Activated CD8-positive, alpha-beta memory T cell treated with anti-CD3 and anti-CD28 coated beads, Interleukin-2, amount 10 ng/mL, durations not matched to agents 7 days and 5 days (primary cell): ENCODE measurements around the gene HSDL2. TPM values are rescaled to one million over a fixed set of nuclear protein-coding genes. Genes with fewer than 3 reads are reported as not detected.

Experiments used
- ATAC-seq: fragments of 150-1000 bp; cut with Tn5 transposase; one replicate; pipeline ENCODE4 v1.10.0; 2021; ENCODE audit warnings: moderate library complexity
- CTCF ChIA-PET: fragments of 350-600 bp; sonication (Branson Sonifier 250); formaldehyde crosslinking; loops from one replicate; lab custom pipeline; 2021; ENCODE audit warnings: antibody characterized with exemption; lab: Charles Lee
- DNase-seq: peaks from one replicate; pipeline ENCODE4 v3.0.0-alpha.2; 2020
- H3K27ac Mint-ChIP-seq: one replicate; pipeline ENCODE4 v1.8.0; 2021; ENCODE audit warnings: mild to moderate bottlenecking, mixed read lengths
- H3K27me3 Mint-ChIP-seq: one replicate; pipeline ENCODE4 v1.8.0; 2021; ENCODE audit warnings: mixed read lengths
- H3K36me3 Mint-ChIP-seq: one replicate; pipeline ENCODE4 v1.8.0; 2021; ENCODE audit warnings: mild to moderate bottlenecking, mixed read lengths
- H3K4me1 Mint-ChIP-seq: one replicate; pipeline ENCODE4 v1.8.0; 2021; ENCODE audit warnings: mixed read lengths
- H3K4me3 Mint-ChIP-seq: one replicate; pipeline ENCODE4 v1.8.0; 2021; ENCODE audit warnings: mild to moderate bottlenecking, moderate library complexity, mixed read lengths
- H3K9me3 Mint-ChIP-seq: one replicate; pipeline ENCODE4 v1.8.0; 2022; ENCODE audit warnings: low read depth, mixed read lengths
- total RNA-seq, 2 experiments: library from RNA; stranded (reverse); gene quantifications; one replicate each; pipeline ENCODE4 v1.2.3, GENCODE V29; 2021

Gene HSDL2
- total RNA-seq, 2 experiments from 2014 or later = 18.2 to 19.3 TPM

DNA sequence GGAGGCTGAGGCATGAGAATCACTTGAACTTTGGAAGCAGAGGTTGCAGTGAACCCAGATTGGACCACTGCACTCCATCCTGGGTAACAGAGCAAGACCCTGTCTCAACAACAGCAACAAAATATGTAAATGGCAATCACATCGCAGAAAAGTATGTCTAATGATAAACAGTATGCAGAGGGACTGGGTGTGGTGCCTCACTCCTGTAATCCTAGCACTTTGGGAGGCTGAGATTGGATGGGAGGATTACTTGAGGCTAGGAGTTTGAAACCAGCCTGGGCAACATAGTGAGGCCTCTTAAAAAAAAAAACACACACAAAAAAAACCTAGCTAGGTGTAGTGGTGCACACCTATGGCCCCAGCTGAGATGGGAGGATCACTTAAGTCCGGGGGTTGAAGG is 40.3 kb downstream of the HSDL2 start:
- DNase-seq (no peak), ATAC-seq (no peak)
- H3K27ac Mint-ChIP-seq = no peak overlapping the region

GRCh38 chr9:112421771-112422222 is 41.9 kb downstream of the HSDL2 start:
- DNase-seq (no peak), ATAC-seq (no peak)
- Mint-ChIP-seq H3K9me3 (no peaks in the 10 kb centered on the region), H3K27ac (no peak overlapping the region), H3K4me3 (no peak overlapping the region), H3K36me3 (peaks cover 6% of the 10 kb centered on the region), H3K27me3 (no peaks in the 10 kb centered on the region), H3K4me1 (peaks cover 5% of the 10 kb centered on the region)
- CTCF ChIA-PET = no interaction called here

More for the DNA sequence above, 40.3 kb downstream of the HSDL2 start:
- Mint-ChIP-seq H3K27me3 (no peaks in the 10 kb centered on the region), H3K4me1 (peaks cover 5% of the 10 kb centered on the region), H3K4me3 (no peak overlapping the region), H3K36me3 (peaks cover 6% of the 10 kb centered on the region), H3K9me3 (no peaks in the 10 kb centered on the region)
- CTCF ChIA-PET = no interaction called here

DNA sequence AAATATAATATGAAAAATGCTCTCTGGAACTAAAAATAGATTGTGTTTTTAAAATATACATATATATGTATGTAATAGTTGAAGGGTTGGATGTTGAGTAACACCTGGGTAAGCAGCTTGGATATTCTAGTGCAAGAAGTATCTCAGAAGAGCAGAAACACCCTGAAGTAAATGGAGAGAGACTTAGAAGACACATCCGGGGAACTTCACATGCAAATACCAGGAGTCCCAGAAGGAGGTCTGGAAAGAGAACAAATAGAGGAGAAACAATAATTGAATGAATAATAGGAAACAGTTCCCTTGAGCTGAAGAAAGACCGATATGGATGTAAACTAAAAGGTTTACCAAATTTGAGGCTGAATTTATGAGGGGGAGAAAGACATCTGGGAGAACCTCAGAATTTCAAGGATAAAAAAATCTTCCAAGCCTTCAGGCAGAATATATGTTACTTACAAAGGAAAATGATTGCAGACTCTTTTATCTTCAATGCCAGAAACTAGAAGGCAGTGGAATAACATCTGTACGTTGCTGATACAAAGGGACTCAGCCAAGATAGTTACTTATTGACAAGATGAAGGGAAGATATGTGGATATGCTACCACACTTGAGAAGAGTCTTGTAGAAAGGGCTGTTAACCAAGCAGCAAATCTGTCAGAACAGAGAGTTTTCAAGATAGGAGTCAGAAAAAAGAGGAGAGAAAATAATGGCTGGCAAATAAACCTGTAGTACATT is 42.7 kb downstream of the HSDL2 start:
- Mint-ChIP-seq H3K4me1 (peaks cover 5% of the 10 kb centered on the region), H3K9me3 (no peaks in the 10 kb centered on the region), H3K4me3 (no peak overlapping the region), H3K27ac (no peak overlapping the region), H3K36me3 (peaks cover 6% of the 10 kb centered on the region), H3K27me3 (no peaks in the 10 kb centered on the region)
- DNase-seq (no peak), ATAC-seq (no peak)
- CTCF ChIA-PET = no interaction called here

GRCh38 chr9:112430006-112430522 is 50.2 kb downstream of the HSDL2 start:
- no peak for DNase-seq
- no peaks in the 10 kb centered on the region for H3K4me1 Mint-ChIP-seq
- CTCF ChIA-PET = no interaction called here
- H3K27me3 Mint-ChIP-seq = no peaks in the 10 kb centered on the region
- peaks cover 7% of the 10 kb centered on the region for H3K36me3 Mint-ChIP-seq
- ATAC-seq = no peak
- H3K27ac Mint-ChIP-seq = no peak overlapping the region
- no peaks in the 10 kb centered on the region for H3K9me3 Mint-ChIP-seq
- no peak overlapping the region for H3K4me3 Mint-ChIP-seq

DNA sequence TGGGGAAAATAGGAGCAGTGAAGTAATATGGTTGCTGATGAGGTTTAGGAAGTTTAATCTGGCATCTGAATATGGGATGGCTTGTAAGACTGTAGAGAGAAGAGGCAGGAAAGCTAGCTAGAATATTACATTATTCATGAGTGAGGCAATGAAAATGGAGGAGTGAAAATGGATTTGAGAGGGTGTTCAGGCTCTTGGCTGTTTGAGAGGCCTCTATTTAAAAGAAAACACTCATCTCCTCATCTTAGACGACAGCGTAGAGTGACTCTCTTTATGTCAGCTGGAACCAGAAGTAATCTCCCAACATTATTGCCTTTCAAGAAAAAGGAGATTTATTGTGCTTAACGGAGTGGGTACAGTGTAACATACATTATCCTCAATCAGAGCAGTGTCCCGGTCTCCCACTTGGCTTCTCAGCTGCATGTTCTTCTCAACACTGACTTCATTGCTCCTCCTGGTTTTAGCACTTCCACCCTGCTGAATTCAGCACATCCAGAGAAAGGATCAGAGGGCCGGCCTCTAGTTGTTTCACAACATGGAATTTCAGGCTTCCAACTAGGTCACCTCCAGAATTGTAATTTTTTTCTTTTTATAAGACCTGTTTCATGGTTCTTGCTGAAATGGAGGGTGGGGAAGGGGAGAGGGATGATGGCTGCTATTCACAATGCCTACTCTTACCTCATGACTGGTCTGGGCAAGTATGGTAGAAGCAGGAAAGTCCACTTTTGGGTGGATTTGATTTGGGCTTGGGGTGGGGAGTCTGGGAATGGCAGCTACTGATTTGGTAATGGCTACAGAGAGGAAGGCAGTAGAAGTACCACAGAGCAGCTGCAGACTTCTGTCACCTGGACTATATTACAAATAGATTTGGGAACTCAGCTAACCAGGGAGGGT is 53.8 kb downstream of the HSDL2 start:
- Mint-ChIP-seq H3K36me3 (peaks cover 7% of the 10 kb centered on the region), H3K27me3 (no peaks in the 10 kb centered on the region), H3K9me3 (no peaks in the 10 kb centered on the region), H3K27ac (no peak overlapping the region), H3K4me3 (no peak overlapping the region), H3K4me1 (no peaks in the 10 kb centered on the region)
- DNase-seq (no peak), ATAC-seq (no peak)
- CTCF ChIA-PET = no interaction called here

DNA sequence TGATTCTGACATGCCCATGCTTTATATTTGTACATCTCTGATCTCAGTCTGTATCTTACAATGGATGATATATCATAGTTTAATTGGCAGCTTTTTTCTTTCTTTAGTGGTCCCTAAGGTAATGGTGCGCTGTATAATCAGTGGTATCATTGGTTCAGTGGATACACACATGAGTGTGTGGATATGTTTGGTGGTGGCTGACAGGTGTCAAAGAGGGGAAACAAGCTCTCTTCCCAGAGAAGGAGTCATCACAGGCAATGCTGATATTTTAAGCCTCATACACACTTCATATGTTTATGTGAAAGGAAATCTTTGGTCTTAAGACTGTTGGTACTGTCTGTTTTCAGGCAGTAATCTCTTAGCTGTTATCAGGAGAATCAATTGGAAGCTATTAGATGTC is 54.6 kb downstream of the HSDL2 start:
- H3K27ac Mint-ChIP-seq = no peak overlapping the region
- no peaks in the 10 kb centered on the region for H3K27me3 Mint-ChIP-seq
- CTCF ChIA-PET = interaction anchor here (0.9 kb wide), 1 partner anchor 8 kb away, joined by 3 read pairs; no protein-coding TSS in a partner anchor

GRCh38 chr9:112437406-112437805 is 57.5 kb downstream of the HSDL2 start:
- H3K27me3 Mint-ChIP-seq = no peaks in the 10 kb centered on the region
- H3K4me3 Mint-ChIP-seq = no peak overlapping the region
- ATAC-seq (no peak), DNase-seq (no peak)
- H3K9me3 Mint-ChIP-seq = no peaks in the 10 kb centered on the region
- H3K4me1 Mint-ChIP-seq = no peaks in the 10 kb centered on the region
- H3K27ac Mint-ChIP-seq = no peak overlapping the region
- CTCF ChIA-PET = interaction anchor here (0.8 kb wide), 1 partner anchor 355 kb away, joined by 3 read pairs; no protein-coding TSS in a partner anchor
- peaks cover 7% of the 10 kb centered on the region for H3K36me3 Mint-ChIP-seq

More for the DNA sequence above, 54.6 kb downstream of the HSDL2 start:
- Mint-ChIP-seq H3K36me3 (peaks cover 7% of the 10 kb centered on the region), H3K9me3 (no peaks in the 10 kb centered on the region), H3K4me3 (no peak overlapping the region), H3K4me1 (no peaks in the 10 kb centered on the region)
- no peak for DNase-seq
- ATAC-seq = no peak

DNA sequence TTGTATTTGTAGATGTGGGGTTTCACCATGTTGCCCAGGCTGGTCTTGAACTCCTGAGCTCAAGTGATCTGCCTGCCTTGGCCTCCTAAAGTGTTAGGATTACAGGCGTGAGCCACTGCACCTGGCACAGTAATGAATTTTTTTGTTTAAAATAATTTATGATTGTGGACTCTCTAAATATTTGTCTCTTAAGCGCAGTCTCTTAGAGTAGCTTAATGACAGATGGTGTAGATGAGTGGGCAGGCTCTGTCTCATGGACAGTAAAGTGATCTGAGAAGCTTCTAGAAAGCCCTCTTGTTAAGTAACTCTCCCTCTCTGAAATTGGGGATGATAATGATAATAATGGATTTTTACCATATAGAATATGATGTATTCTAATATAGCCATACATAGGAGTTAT is 59.3 kb downstream of the HSDL2 start:
- Mint-ChIP-seq H3K9me3 (no peaks in the 10 kb centered on the region), H3K4me3 (no peak overlapping the region)
- CTCF ChIA-PET = interaction anchor here (0.6 to 1.0 kb wide), 2 partner anchors 9 to 354 kb away, joined by 3 to 4 read pairs; no protein-coding TSS in a partner anchor

DNA sequence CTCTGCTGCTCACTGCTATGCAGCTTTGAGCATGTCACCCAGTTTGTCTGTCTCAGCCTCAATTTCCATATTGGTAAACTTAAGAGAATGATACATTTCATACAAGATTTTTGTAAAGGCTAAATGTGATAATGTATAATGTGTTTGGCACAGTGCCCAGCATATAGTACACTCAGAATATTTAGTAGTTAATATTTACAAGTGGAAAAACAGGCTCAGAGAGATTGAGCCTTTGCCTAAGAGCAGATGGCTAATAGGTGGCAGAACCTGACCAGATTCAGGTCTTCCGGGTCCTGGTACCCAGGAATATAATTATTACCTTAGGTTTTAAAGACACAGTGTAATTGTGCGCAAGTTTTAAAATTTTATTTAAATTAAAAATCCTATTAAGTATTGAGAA is 59.9 kb downstream of the HSDL2 start:
- CTCF ChIA-PET = interaction anchor here (0.6 kb wide), 1 partner anchor 9 kb away, joined by 4 read pairs; no protein-coding TSS in a partner anchor
- no peak for ATAC-seq

More for the DNA sequence above, 59.3 kb downstream of the HSDL2 start:
- DNase-seq (no peak), ATAC-seq (no peak)
- H3K36me3 Mint-ChIP-seq = peaks cover 4% of the 10 kb centered on the region
- no peaks in the 10 kb centered on the region for H3K4me1 Mint-ChIP-seq
- no peak overlapping the region for H3K27ac Mint-ChIP-seq
- no peaks in the 10 kb centered on the region for H3K27me3 Mint-ChIP-seq

GRCh38 chr9:112443200-112443599 is 63.3 kb downstream of the HSDL2 start:
- CTCF ChIA-PET = interaction anchor here (0.6 to 4.4 kb wide), 12 partner anchors 8 to 1096 kb away, joined by 3 to 25 read pairs (median 4); partner anchors contain the start of genes INIP and KIAA1958
- H3K36me3 Mint-ChIP-seq = peaks cover 4% of the 10 kb centered on the region
- peak; percentile 68 for ATAC-seq
- H3K27me3 Mint-ChIP-seq = no peaks in the 10 kb centered on the region
- H3K4me3 Mint-ChIP-seq = no peak overlapping the region
- H3K9me3 Mint-ChIP-seq = no peaks in the 10 kb centered on the region
- peaks cover 2% of the 10 kb centered on the region for H3K4me1 Mint-ChIP-seq
- no peak for DNase-seq
- no peak overlapping the region for H3K27ac Mint-ChIP-seq

More for the DNA sequence above, 59.9 kb downstream of the HSDL2 start:
- H3K4me3 Mint-ChIP-seq = no peak overlapping the region
- no peaks in the 10 kb centered on the region for H3K4me1 Mint-ChIP-seq
- H3K9me3 Mint-ChIP-seq = no peaks in the 10 kb centered on the region
- H3K36me3 Mint-ChIP-seq = peaks cover 4% of the 10 kb centered on the region
- no peak for DNase-seq
- H3K27ac Mint-ChIP-seq = no peak overlapping the region
- no peaks in the 10 kb centered on the region for H3K27me3 Mint-ChIP-seq

- DNase-seq (no peak), ATAC-seq (no peak)
- H3K27me3 Mint-ChIP-seq = no peaks in the 10 kb centered on the region
- H3K27ac Mint-ChIP-seq = no peak overlapping the region
- H3K4me1 Mint-ChIP-seq = peaks cover 2% of the 10 kb centered on the region
- H3K9me3 Mint-ChIP-seq = no peaks in the 10 kb centered on the region
- peaks cover 4% of the 10 kb centered on the region for H3K36me3 Mint-ChIP-seq
- CTCF ChIA-PET = interaction anchor here (0.6 to 4.4 kb wide), 14 partner anchors 9 to 1097 kb away, joined by 3 to 25 read pairs (median 3); partner anchors contain the start of genes HSDL2, INIP and KIAA1958
- no peak overlapping the region for H3K4me3 Mint-ChIP-seq
Measured at GRCh38 chr9:112443636-112444035, 63.7 kb downstream of the HSDL2 start.

DNA sequence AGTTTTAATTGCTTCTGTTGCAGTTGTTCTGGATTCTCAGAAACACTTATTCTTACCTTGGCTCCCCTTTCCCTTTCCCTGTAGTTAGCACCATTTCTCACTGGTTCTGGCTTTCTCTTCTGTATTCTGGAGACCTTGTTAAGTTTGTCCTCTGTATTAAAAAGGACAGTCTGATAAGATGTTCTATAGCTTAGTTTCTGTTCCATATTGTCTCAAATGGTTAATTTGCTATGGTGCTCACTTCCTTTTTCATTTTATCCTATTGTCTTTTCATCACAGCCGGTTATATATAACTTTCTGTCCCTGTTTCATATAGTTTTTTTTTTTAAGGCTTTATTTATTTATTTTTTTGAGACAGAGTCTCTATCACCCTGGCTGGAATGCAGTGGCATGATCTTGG is 65.3 kb downstream of the HSDL2 start:
- Mint-ChIP-seq H3K36me3 (peaks cover 4% of the 10 kb centered on the region), H3K4me3 (no peak overlapping the region), H3K27me3 (no peaks in the 10 kb centered on the region), H3K27ac (no peak overlapping the region), H3K4me1 (peaks cover 2% of the 10 kb centered on the region), H3K9me3 (no peaks in the 10 kb centered on the region)
- CTCF ChIA-PET = interaction anchor here (0.6 to 4.4 kb wide), 5 partner anchors 40 to 348 kb away, joined by 3 to 25 read pairs (median 4); partner anchors contain the start of gene INIP
- ATAC-seq = no peak
- DNase-seq = no peak

DNA sequence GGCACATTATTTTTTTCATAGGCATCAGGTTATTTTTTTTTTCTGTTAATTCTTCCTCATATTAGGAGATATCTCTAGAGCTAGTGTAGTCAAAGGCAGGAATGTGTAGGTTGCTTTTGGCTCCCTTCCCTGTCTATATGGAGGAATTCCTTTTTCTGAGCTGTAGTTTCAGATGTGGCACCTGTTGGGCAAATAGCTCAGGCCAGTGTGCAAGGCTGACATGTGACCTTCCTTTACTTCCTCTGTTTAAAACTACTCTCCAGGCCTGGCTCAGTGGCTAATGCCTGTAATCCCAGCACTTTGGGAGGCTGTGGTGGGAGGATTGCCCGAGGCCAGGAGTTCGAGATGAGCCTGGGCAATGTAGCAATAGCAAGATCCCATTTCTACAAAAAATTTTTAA is 66.2 kb downstream of the HSDL2 start:
- DNase-seq = no peak
- Mint-ChIP-seq H3K27me3 (no peaks in the 10 kb centered on the region), H3K9me3 (no peaks in the 10 kb centered on the region), H3K4me3 (no peak overlapping the region), H3K36me3 (peaks cover 2% of the 10 kb centered on the region), H3K4me1 (peaks cover 4% of the 10 kb centered on the region), H3K27ac (no peak overlapping the region)
- CTCF ChIA-PET = interaction anchor here (1.3 to 4.4 kb wide), 3 partner anchors 271 to 374 kb away, joined by 3 to 25 read pairs (median 4); partner anchors contain the start of gene INIP
- ATAC-seq = no peak
